Psoas muscle (tissue), 8 donors: Measurements from ENCODE around the gene SRGAP3. TPM values are rescaled to one million over a fixed set of nuclear protein-coding genes. Genes with fewer than 3 reads are reported as not detected.

Experiments
- ATAC-seq, 4 donors: fragments of 200-7000 bp; cut with Tn5 transposase; one replicate each; pipeline ENCODE4 v1.9.1; 2020; ENCODE audit warnings: moderate library complexity in 3 of 4, mild to moderate bottlenecking in 2 of 4
- DNase-seq, 2 donors: peaks; one replicate each; pipeline ENCODE4 v3.0.0-alpha.2; 2020
- H3K27ac ChIP-seq: fragments of 200-600 bp; one replicate; pipeline ENCODE4 v1.8.0; 2022
- H3K27me3 ChIP-seq, 3 donors: fragments of 200-600 bp in 1 of 3; one replicate each; pipeline versions ENCODE4 v1.6.1 to v1.8.0; 2013 to 2022; ENCODE audit warnings: low read length in 2 of 3, mild to moderate bottlenecking in 2 of 3, moderate library complexity in 1 of 3; ENCODE audit not compliant: insufficient read depth in 3 of 3
- H3K36me3 ChIP-seq, 2 donors: fragments of 200-600 bp in 1 of 2; one replicate each; pipeline versions ENCODE4 v1.6.1 to v1.8.0; 2013 to 2022; ENCODE audit warnings: low read depth in 1 of 2, mild to moderate bottlenecking in 1 of 2, moderate library complexity in 1 of 2; ENCODE audit not compliant: insufficient read depth in 1 of 2
- H3K4me1 ChIP-seq: fragments of 200-600 bp; one replicate; pipeline ENCODE4 v1.8.0; 2022
- H3K4me3 ChIP-seq: fragments of 200-600 bp; one replicate; pipeline ENCODE4 v1.8.0; 2022; ENCODE audit warnings: mild to moderate bottlenecking
- H3K9me3 ChIP-seq: fragments of 200-600 bp; one replicate; pipeline ENCODE4 v1.8.0; 2022
- WGBS, 3 donors: extraction: QIAGEN DNeasy Blood & Tissue Kit; methylation state at CpG; one replicate each; pipeline versions ENCODE4 v1.1.6 to v1.1.7; 2013; 5-methylcytosine and 5-hydroxymethylcytosine counted together
- intact Hi-C, 2 donors: fragments of 100-400 bp; cut with DNase I; formaldehyde crosslinking; loops; one replicate each; pipeline versions ENCODE4 v1.11.0 to v1.14.2; 2022
- polyA plus RNA-seq, 3 donors: library from polyadenylated mRNA; stranded (reverse); fragments of 200-250 nt; gene quantifications; one replicate each; pipeline ENCODE4 v1.2.3, GENCODE V29; 2013
- total RNA-seq, 4 donors: library from RNA; stranded (reverse); fragmentation: NEBNext Ultra II Directional in 2 of 4; extraction: Animal tissue kit (Norgen Biotek cat#: 25700) in 2 of 4; gene quantifications; one replicate each; pipeline versions ENCODE4 v1.2.1 to v1.2.4, GENCODE V29; 2021 to 2023
- TF ChIP-seq, protein P1 (sequence below): fragments of 200-600 bp; IDR thresholded peaks from one replicate; pipeline ENCODE4 v1.8.0; 2022; ENCODE audit warnings: antibody characterized with exemption
- donor health status: healthy with polysubstance abuse.
- donor health status: DM: no; HTN: no; CAD: no; lungs with moderate emphysema.
- donor health status: Bipolar disorder and iron deficiency.
- donor health status: healthy.
- donor health status: DM: yes; HTN: yes; CAD: no.
- donor health status: DM: no; HTN: no; CAD: no.
- donor health status: DM: no; HTN: no; CAD: no.
- donor health status: DM: yes; HTN: yes; CAD: no.

SRGAP3 gene
- total and polyA plus RNA-seq, 7 donors, result 0.77 to 7.6 (median 1.9) TPM

DNA sequence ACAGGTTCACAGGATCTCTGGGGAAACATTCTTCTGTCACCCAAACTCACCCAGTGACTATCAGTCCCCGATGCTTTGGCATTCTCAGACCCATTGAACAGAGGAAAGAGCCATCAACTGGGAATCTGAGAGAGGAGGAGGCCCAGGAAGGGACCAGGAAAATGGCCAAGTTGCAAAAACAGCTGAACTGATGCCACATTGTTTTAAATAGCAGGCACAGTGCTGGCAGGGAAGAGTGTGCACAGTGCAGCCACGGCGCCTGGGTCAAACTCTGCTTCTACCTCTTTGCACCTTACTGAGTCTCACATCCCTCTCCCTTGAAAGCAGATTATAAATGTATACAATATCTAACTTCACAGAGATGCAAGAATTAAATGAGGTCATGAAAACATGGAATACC, 66.4 kb downstream of the SRGAP3 start:
- ATAC-seq (peak; percentile 70 to 88 (median 80)), DNase-seq (no peak)
- H3K4me1 ChIP-seq, result peaks cover 17% of the 10 kb centered on the region
- TF ChIP-seq, protein P1, sequence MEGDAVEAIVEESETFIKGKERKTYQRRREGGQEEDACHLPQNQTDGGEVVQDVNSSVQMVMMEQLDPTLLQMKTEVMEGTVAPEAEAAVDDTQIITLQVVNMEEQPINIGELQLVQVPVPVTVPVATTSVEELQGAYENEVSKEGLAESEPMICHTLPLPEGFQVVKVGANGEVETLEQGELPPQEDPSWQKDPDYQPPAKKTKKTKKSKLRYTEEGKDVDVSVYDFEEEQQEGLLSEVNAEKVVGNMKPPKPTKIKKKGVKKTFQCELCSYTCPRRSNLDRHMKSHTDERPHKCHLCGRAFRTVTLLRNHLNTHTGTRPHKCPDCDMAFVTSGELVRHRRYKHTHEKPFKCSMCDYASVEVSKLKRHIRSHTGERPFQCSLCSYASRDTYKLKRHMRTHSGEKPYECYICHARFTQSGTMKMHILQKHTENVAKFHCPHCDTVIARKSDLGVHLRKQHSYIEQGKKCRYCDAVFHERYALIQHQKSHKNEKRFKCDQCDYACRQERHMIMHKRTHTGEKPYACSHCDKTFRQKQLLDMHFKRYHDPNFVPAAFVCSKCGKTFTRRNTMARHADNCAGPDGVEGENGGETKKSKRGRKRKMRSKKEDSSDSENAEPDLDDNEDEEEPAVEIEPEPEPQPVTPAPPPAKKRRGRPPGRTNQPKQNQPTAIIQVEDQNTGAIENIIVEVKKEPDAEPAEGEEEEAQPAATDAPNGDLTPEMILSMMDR, result no peak
- H3K4me3 ChIP-seq, result no peak overlapping the region
- H3K9me3 ChIP-seq, result no peaks in the 10 kb centered on the region
- WGBS, 3 donors, result 14 to 31% (median 25%) methylated on average over 3 of the region's 3 CpGs
- H3K36me3 ChIP-seq, result no peaks in the 10 kb centered on the region
- intact Hi-C loops, result no loop called here
- no peak overlapping the region for H3K27ac ChIP-seq
- no peaks in the 10 kb centered on the region for H3K27me3 ChIP-seq

DNA sequence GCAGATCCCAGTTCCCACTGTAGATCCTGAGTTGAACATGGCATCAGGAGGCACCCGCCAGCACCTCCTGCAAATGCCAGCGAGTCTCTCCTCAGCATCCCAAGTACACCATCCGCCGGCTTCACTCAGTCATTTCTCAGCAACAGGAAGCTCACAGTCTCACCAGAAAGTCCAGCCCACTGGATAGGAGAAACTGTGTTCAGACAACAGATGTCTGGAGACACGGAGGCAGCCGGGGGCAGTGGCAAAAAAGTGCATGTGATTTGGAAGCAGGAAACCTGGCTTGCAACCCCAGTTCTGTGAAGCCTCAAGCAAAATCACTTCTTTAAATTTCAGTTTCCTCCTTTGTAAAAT, 68.7 kb downstream of the SRGAP3 start:
- DNase-seq, result no peak
- Histone ChIP-seq H3K27ac (no peak overlapping the region), H3K4me3 (no peak overlapping the region), H3K27me3 (no peaks in the 10 kb centered on the region), H3K36me3 (no peaks in the 10 kb centered on the region), H3K4me1 (peaks cover 17% of the 10 kb centered on the region), H3K9me3 (no peaks in the 10 kb centered on the region)
- TF ChIP-seq, protein P1, result no peak
- 63 to 66% (median 64%) methylated on average over 6 of the region's 6 CpGs for WGBS, 3 donors
- intact Hi-C loops, result no loop called here
- ATAC-seq, result no peak

GRCh38 chr3:9179826-9180763, 69.4 kb downstream of the SRGAP3 start:
- no peak overlapping the region for H3K4me3 ChIP-seq
- ATAC-seq (no peak), DNase-seq (no peak)
- peaks cover 17% of the 10 kb centered on the region for H3K4me1 ChIP-seq
- H3K36me3 ChIP-seq, result no peaks in the 10 kb centered on the region
- intact Hi-C loops, result no loop called here
- H3K27me3 ChIP-seq, result no peaks in the 10 kb centered on the region
- TF ChIP-seq, protein P1, result no peak
- WGBS, 3 donors, result 81 to 85% (median 82%) methylated on average over 17 of the region's 17 CpGs
- H3K27ac ChIP-seq, result no peak overlapping the region
- no peaks in the 10 kb centered on the region for H3K9me3 ChIP-seq

GRCh38 chr3:9178697-9179096, 70.7 kb downstream of the SRGAP3 start:
- Histone ChIP-seq H3K36me3 (no peaks in the 10 kb centered on the region), H3K4me1 (peaks cover 11% of the 10 kb centered on the region), H3K9me3 (no peaks in the 10 kb centered on the region), H3K27ac (no peak overlapping the region), H3K4me3 (no peak overlapping the region), H3K27me3 (no peaks in the 10 kb centered on the region)
- TF ChIP-seq, protein P1, result no peak
- DNase-seq, result no peak
- ATAC-seq, result no peak
- intact Hi-C loops, result no loop called here
- WGBS, 3 donors, result 86 to 91% (median 89%) methylated on average over 6 of the region's 6 CpGs
